Mucosa of descending colon (tissue), 3 donors: Measurements from ENCODE around the gene GABRB2. TPM values are rescaled to one million over a fixed set of nuclear protein-coding genes. Genes with fewer than 3 reads are reported as not detected.
A peak's percentile ranks its signal among the peaks of the same experiment; 100 is the strongest.

ENCODE experiments used
- ATAC-seq: fragments of 200-7000 bp; cut with Tn5 transposase; one replicate; pipeline ENCODE4 v1.9.1; 2020; ENCODE audit warnings: mild to moderate bottlenecking, moderate library complexity
- DNase-seq, 3 donors: peaks; one replicate each; pipeline ENCODE4 v3.0.0-alpha.2; 2020
- H3K36me3 ChIP-seq: fragments of 200-600 bp; one replicate; pipeline ENCODE4 v1.8.0; 2021; ENCODE audit warnings: low read depth, mild to moderate bottlenecking
- H3K4me1 ChIP-seq: fragments of 200-600 bp; one replicate; pipeline ENCODE4 v1.8.0; 2021; ENCODE audit warnings: low read depth, mild to moderate bottlenecking
- H3K4me3 ChIP-seq: fragments of 200-600 bp; one replicate; pipeline ENCODE4 v1.8.0; 2021; ENCODE audit warnings: mild to moderate bottlenecking
- H3K9me3 ChIP-seq: fragments of 200-600 bp; one replicate; pipeline ENCODE4 v1.8.0; 2021; ENCODE audit warnings: mild to moderate bottlenecking
- CTCF ChIP-seq: fragments of 200-600 bp; IDR thresholded peaks from one replicate; pipeline ENCODE4 v1.8.0; 2022; ENCODE audit warnings: antibody characterized with exemption, mild to moderate bottlenecking
- intact Hi-C, 2 donors: fragments of 100-400 bp; cut with DNase I in 1 of 2; cut with micrococcal nuclease in 1 of 2; formaldehyde crosslinking; loops; one replicate each; pipeline versions ENCODE4 v1.11.0 to v1.11.1; 2022; cut with DNase I, micrococcal nuclease
- total RNA-seq, 3 donors: library from RNA; stranded (reverse); fragmentation: NEBNext Ultra II Directional in 2 of 3; extraction: Animal tissue kit (Norgen Biotek cat#: 25700) in 2 of 3; gene quantifications; one replicate each; pipeline versions ENCODE4 v1.2.1 to v1.2.4, GENCODE V29; 2021 to 2023
- donor health status: DM: no; HTN: no; CAD: no; lungs with moderate emphysema.
- donor health status: DM: no; HTN: no; CAD: no.
- donor health status: DM: no; HTN: yes; CAD: no.

Gene GABRB2
- total RNA-seq, 3 donors from 2014 or later: 0.44 to 2.1 (median 2.0) TPM

GRCh38 chr5:161562446-161562845, 15.9 kb upstream of the GABRB2 start:
- ATAC-seq: no peak
- DNase-seq: no peak
- no peak overlapping the region for H3K4me3 ChIP-seq
- TF ChIP-seq CTCF: no peak
- no peaks in the 10 kb centered on the region for H3K4me1 ChIP-seq
- H3K36me3 ChIP-seq: no peaks in the 10 kb centered on the region
- no peaks in the 10 kb centered on the region for H3K9me3 ChIP-seq
- intact Hi-C loops: no loop called here

GRCh38 chr5:161549106-161549505, 2.6 kb upstream of the GABRB2 start:
- TF ChIP-seq CTCF: no peak
- peaks cover 21% of the 10 kb centered on the region for H3K4me1 ChIP-seq
- peak; percentile 37 for ATAC-seq
- H3K9me3 ChIP-seq: no peaks in the 10 kb centered on the region
- no peaks in the 10 kb centered on the region for H3K36me3 ChIP-seq
- H3K4me3 ChIP-seq: no peak overlapping the region
- peak in 2 of 3 donors; percentile 16 to 31 for DNase-seq
- intact Hi-C loops: no loop called here

- ATAC-seq: peak; percentile 47
- H3K36me3 ChIP-seq: no peaks in the 10 kb centered on the region
- H3K9me3 ChIP-seq: no peaks in the 10 kb centered on the region
- peak in 1 of 3 donors; percentile 31 for DNase-seq
- H3K4me1 ChIP-seq: peaks cover 21% of the 10 kb centered on the region
- H3K4me3 ChIP-seq: no peak overlapping the region
- intact Hi-C loops: no loop called here
- TF ChIP-seq CTCF: no peak
These were observed 2.1 kb upstream of the GABRB2 start for GRCh38 chr5:161548487-161549094.

- no peaks in the 10 kb centered on the region for H3K36me3 ChIP-seq
- no peaks in the 10 kb centered on the region for H3K9me3 ChIP-seq
- peaks cover 21% of the 10 kb centered on the region for H3K4me1 ChIP-seq
- intact Hi-C loops: no loop called here
- TF ChIP-seq CTCF: no peak
- DNase-seq (peak; percentile 22 to 48 (median 46)), ATAC-seq (peak; percentile 57)
- no peak overlapping the region for H3K4me3 ChIP-seq
These were observed 1.4 kb upstream of the GABRB2 start for GRCh38 chr5:161547738-161548486.

GRCh38 chr5:161547406-161547737, 847 bp upstream of the GABRB2 start:
- H3K4me1 ChIP-seq: peaks cover 21% of the 10 kb centered on the region
- H3K9me3 ChIP-seq: no peaks in the 10 kb centered on the region
- H3K36me3 ChIP-seq: no peaks in the 10 kb centered on the region
- intact Hi-C loops: no loop called here
- no peak for TF ChIP-seq CTCF
- no peak for ATAC-seq
- no peak for DNase-seq
- no peak overlapping the region for H3K4me3 ChIP-seq
